Activated CD4-positive, alpha-beta T cell treated with anti-CD3 and anti-CD28 coated beads, Interleukin-2, amount 50 U/mL, for 48 hours (primary cell): ENCODE measurements around the gene CACUL1.
"Not testable (repeated sequence)": the region's sequence is repeated elsewhere in the genome, so short reads cannot be mapped to it uniquely, and the experiment has no call there.

ENCODE experiments used
- DNase-seq, 2 experiments: peaks; one replicate each; pipeline ENCODE4 v3.0.0-alpha.2; 2020

Gene CACUL1

DNA sequence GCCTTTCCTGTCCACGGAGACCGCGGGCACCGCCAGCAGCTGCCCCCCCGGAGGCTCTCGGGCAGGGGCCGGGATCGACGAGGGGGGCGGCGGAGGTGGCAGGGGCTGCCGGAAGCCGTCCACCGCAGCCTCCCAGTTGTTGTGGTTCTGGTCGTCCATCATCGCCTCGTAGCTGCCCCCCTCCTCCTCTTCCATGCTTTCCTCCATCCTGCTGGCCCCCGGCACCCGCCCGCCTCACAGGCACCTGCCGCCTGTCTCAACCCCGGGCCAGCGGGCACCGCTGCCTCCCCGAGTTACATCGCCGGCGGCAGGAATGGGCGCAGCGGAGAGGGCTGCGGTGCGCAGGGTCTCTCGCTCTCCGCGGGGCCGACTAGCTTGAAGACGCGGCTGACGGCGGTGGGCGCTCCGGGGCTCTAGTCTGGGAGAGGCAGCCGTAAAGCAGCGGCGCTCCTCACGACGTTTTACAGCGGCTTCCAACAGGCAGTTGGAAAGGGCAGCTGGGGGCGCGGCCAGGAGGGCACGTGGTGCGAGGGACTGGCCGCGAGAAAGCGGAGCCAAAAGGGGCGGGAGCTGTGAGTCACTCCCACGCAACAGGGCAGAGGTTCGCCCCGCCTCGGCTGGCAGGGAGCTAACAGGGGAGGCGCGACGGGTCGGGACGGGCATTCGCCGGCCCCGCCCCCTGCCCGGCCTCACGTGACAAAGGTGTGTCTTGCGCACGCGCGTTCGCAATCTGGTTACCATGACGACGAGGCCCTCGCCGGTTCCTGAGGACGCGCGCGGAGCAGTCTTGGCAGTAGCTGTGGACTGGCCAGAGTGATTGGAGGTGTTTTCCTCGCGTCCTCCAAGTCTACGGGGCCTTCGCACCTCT lies at the start of gene CACUL1:
Gene CACUL1, minus strand, starts transcription at position 415 of the 868 bp plus-strand sequence. Its CDS starts 208 bp downstream, at position 207.
- peak; percentile 99 for DNase-seq

DNA sequence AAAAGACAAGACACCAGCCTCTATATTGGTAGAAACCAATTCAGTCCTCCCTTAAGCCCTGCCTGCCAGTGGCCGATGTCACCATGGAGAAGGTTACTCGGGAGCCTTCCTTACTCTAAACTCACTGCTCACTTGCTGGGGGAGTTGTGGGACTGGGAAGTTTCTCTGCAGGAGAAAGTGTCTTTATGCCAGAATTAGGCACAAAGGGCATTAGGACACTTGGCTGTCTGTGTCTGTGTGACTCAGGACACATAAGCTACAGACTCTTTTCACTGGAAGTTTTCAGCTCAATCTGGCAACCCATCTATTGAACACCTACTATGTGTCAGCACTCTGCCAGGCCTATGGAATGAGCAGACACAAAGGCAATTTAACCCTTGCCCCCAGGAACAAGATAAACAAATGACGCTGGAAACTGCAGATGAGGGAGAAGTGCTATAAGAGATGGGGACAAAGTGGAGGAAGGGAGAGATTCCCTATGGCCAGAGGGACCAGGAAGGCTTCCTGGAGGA lies 49.5 kb upstream of the CACUL1 start:
- no peak for DNase-seq

DNA sequence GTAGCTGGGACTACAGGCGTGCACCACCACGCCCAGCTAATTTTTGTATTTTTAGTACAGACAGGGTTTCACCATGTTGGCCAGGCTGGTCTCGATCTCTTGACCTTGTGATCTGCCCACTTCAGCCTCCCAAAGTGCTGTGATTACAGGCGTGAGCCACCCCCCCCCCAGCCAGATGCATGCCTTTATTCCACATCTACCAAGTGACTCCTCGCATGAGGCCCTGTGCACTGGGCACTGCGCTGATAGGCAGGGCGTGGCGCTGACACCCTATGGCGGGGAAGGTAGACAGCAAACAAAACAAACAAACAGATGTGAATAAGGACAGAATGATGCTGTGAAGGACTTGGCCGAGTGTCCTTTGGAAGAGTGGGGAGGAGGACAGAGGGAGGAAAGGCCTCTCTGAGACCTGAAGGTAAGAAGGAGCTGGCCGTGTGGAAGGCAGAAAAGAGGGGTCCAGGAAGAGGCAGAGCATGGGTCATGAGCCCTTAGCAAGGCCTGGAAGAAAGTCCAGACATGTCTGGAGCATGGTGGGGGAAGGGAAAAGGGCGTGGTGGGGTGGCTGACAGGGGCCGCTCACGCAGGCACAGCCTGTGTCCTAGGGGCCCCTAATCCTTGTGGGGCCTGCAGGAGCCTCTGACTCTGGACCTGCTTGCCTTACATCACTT lies 47.5 kb upstream of the CACUL1 start:
- DNase-seq: no peak

DNA sequence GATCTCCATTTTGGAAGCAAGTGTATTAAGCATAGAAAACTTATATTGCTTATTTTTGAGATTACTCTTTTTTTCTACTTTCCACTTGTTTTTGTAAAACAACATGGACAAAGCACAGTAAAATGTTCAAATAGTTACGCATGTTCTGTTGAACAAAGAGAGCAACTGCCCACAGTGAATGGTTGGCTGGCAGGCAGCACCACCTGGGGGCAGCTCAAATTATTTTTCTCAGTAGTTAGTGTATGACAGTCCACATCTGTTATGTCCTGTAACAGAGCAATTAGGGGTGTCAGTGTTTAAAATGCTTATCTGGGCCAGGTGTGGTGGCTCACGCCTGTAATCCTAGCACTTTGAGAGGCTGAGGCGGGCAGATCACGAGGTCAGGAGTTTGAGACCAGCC lies 46.1 kb upstream of the CACUL1 start:
- DNase-seq: no peak

DNA sequence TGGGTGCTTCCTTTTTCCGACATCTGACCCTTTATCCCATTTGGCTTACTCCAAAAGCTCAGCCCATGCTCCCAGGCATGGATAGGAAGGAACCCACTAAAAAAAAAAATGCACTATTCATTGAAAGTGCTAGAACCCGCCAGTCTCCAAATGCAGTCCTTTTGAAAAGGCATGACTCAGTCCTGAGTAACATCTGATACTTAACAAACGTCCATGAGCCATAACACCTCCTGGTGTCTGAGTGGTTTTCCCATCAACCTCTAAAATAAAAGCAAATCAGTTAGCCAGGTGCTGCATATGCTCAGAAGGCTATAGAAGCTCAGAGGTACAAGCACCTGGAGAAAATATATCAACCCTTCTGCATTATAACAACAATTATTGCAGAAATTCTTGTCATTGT lies 45.0 kb upstream of the CACUL1 start:
- no peak for DNase-seq

DNA sequence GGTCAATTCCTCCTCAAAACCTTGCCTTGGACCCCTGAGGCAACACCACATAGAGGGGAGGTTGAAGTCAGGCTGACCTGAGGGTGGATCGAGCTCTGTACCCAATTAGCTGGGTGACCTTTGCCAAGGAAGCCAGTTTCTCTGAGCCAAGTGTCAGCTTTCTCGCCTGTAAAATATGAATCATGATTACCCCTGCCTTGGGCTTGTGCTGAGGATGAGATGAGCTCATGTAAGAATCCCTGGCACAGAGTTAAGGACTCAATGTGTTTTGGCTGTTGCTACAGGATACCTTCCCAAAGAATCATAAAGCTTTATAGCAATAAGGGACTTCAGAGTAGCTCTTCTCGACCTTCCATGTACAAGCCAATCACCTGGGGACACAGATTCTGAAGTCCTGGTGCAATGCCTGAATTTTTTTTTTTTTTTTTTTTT lies 43.5 kb upstream of the CACUL1 start:
- no peak for DNase-seq

DNA sequence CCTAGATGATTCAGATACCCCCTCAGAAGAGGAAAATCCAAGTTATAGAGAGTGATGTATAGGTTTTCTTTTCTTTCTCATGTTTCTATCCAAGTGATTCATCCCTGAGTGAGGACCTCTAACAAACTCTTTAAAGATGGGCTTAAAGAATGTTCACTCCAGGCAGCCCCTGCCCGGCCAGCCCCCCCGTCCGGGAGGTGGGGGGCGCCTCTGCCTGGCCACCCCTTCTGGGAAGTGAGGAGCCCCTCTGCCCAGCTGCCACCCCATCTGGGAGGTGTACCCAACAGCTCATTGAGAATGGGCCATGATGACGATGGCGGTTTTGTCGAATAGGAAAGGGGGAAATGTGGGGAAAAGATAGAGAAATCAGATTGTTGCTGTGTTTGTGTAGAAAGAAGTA lies 40.2 kb upstream of the CACUL1 start:
- DNase-seq: not testable (repeated sequence)

DNA sequence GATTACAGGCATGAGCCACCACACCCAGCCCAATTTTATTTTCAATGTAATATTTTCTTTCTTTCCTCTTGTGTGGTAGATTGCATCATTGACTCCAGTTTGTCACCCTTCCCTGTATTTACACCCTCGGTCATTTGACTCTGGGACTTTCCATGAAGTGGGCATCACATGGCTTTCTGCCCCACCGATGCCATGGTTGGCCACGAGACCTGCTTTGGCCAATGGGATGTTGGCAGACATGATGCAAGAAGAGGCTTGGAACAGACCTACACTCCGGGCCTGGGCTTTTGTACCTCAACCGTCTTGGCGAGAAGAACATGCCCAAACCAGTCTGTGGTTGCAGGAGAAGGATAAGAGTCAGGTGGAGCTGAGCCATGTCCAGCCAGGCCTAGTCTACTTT lies 38.8 kb upstream of the CACUL1 start:
- DNase-seq: no peak

DNA sequence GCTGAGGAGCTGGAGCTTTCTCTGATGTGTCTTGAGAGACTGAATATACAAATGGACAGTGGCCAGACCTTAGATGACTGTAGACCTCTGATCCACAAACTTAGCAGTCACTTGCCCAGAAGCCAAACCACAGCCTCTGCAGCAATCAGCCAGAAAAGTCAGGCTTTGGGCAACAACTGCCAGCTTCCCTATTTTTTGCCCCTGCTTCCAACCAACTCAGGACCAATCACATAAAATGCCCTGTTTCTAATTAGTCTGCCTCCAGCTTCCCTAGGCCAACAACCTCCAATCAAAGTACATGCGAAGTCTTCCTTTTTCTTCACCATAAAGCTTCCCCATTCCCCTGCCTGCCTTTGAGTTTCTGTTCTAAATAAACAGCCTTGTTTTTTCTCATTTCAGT lies 37.8 kb upstream of the CACUL1 start:
- no peak for DNase-seq

DNA sequence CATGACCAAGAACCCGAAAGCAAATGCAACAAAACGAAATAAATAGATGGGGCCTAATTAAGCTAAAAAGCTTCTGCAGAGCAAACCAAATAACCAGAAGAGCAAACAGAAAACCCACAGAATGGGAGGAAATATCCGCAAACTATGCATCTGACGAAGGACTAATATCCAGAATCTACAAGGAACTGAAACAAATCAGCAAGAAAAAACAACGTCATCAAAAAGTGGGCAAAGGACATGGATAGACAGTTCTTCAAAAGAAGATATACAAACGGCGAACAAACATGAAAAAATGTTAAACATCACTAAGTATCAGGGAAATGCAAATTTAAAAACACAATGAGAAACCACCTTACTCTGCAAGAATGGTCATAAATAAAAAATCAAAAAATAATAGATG lies 35.3 kb upstream of the CACUL1 start:
- DNase-seq: no peak

DNA sequence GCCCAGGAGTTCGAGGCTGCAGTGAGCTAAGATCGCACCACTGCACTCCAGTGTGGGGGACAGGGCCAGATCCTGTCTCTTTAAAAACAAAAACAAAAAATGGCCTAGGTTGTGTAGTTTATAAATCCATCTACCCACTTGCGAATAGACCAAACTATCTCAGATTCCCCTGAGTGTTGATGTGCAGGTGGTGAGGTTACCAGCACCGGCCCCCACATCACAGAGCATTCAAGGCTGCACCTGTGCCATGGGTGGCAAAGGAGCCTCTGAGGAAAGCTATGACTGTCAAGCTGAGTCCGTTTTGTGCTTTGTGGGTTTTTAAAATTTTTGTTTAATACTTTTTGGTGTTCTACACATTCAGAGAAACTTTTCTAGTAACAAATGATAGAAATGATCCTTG lies 30.8 kb upstream of the CACUL1 start:
- no peak for DNase-seq

DNA sequence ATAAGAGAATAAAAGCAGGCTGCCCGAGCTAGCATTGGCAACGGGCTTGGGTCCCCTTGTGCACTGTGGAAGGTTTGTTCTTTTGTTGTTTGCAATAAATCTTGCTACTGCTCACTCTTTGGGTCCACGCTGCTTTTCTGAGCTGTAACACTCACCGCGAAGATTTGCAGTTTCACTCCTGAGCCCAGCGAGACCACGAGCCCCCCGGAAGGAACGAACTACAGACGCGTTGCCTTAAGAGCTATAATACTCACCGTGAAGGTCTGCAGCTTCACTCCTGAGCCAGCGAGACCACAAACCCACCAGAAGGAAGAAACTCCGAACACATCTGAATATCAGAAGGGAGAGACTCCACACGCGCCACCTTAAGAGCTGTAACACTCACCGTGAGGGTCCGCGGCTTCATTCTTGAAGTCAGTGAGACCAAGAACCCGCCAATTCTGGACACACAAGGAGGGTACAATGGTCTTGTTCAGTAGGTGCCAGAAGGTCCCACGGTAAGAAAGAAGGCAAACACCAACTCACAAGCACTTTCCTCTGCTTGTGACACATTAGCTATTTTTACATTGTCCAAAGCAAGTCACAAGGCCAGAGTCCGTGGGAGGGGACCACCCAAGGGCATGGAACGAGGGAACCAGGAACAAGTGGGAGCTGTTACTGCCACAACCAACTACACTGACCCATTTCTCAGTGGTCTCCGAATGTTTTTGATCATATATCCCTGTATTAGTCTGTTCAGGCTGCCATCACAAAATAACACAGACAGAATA lies 29.2 kb upstream of the CACUL1 start:
- DNase-seq: no peak

DNA sequence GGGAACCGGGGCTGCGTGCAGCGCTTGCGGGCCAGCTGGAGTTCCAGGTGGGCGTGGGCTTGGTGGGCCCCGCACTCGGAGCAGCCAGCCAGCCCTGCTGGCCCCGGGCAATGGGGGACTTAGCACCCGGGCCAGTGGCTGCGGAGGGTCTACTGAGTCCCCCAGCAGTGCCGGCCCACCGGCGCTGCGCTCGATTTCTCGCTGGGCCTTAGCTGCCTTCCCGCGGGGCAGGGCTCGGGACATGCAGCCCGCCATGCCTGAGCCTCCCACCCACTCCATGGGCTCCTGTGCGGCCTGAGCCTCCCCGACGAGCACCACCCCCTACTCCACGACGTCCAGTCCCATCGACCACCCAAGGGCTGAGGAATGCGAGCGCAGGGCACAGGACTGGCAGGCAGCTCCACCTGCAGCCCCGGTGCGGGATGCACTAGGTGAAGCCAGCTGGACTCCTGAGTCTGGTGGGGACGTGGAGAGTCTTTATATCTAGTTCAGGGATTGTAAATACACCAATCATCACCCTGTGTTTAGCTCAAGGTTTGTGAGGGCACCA lies 28.2 kb upstream of the CACUL1 start:
- not testable (repeated sequence) for DNase-seq

DNA sequence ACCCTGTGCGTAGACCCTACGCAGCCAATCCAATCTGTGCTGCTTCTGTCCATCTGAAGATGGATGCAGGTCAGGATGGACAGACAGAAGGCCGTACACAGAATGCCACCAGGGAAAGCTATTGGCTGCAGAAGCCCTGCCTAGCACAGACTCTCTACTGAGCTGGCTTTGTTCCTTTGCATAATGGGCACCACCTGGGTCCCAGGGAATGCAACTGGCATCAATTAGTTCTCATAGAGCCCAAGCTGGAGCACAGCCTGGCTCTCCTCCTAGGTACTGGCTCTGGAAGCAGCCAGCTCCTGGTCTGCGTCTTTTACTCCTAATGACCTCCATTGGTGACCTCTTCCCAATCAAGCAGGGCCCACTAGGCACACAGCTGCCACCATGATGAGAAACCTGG lies 26.8 kb upstream of the CACUL1 start:
- DNase-seq: no peak

DNA sequence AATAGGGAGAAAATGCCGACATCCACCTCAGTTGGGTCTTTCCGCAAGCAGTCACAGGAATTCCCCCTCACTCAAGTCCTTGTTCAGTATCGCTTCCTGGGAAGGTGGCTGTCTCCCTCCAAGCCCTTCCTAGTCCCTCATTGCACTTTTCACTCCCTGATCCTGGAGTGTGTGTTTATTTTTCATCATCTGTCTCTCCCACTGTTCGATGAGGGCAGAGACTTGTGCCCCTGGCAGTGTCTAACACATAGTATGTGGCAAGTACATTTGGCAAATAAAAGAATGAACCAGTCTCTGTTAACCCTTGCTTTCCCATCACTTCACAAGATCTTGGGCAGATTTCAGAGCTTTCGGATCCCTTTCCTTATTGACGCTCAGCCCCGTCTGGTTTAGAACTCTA lies 24.0 kb upstream of the CACUL1 start:
- no peak for DNase-seq

DNA sequence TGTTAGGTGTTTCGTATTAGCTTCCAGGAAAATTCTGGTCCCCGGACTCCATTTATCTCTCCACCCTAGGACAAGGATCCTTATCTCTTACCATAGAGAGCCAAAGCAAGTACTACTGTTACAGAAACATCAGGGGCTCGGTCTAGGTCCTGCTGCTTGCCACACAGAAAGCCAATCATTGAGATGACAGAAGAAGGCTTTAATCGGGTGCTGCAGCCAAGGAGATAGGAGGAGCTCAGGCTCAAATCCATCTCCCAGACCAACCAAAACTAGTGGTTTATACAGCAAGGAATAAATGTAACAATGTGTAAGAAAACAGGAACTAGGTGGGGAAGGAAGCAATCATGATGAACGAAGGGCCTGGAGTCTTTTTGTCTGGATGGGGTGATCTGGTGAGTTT lies 22.2 kb upstream of the CACUL1 start:
- no peak for DNase-seq

DNA sequence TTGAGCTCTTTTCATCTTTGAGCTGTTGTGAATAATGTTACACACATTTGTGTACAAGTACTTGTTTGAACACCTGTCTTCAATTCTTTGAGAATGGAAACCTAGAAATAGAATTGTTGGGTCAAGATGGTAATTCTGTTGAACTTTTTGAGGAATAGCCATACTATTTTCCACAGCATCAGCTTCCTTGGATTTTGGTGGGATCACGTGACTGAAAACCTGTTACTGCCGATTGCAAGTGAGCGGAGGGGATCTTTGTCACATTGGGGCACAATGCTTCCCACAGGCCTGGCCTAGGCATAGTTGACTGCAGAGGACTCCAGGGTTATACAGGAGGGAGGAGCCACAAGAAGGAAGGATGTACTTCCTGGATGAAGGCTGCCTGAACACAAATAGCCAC lies 21.3 kb upstream of the CACUL1 start:
- DNase-seq: no peak

DNA sequence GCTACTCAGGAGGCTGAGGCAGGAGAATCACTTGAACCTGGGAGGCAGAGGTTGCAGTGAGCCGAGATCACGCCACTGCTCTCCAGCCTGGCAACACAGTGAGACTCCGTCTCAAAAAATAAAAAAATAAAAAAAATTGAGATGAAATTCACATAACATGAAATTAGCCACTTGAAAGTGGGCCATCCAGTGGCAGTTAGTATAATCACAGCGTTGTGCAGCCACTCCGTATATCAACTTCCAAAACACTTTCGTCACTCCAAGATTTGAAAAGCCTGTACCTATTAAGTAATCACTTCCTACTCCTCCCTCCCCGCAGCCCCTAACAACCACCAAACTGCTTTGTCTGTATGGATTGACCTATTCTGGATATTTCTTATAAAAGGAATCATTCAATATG lies 20.7 kb upstream of the CACUL1 start:
- DNase-seq: no peak

DNA sequence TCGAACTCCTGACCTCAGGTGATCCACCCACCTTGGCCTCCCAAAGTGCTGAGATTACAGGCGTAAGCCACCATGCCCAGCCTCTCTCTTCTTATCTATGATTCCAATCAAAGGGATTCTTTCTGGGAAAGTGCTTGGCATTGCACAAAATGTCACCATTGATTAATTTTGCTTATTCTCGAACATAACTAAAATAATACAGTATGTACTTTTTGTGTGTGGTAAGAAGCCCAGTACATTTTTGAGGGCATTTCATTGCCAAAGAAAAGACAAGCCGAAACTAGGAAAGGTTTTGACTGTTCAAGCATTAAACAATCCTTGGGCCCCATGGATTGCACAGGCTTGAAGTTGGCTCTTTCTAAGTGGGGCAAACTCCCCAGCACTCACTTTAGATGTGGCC lies 18.3 kb upstream of the CACUL1 start:
- no peak for DNase-seq

DNA sequence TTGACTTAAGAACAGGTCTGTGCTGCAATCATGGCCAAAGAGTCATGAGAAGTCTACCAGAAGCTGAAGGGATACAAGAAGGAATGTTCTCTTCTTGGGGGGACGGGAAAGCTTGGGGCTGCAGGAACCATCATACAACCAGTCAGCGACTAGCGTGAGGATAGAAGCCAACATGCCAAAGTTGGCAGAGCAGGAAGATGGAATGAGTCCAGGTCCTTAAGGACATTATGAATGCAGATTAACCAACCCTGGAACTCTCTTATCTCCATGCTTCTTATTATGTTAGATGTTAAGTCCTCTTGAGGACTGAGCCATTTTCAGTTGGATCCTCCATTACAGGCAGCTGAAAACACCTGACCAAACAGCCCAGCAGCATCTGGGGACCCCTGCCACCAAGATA lies 17.2 kb upstream of the CACUL1 start:
- DNase-seq: no peak

DNA sequence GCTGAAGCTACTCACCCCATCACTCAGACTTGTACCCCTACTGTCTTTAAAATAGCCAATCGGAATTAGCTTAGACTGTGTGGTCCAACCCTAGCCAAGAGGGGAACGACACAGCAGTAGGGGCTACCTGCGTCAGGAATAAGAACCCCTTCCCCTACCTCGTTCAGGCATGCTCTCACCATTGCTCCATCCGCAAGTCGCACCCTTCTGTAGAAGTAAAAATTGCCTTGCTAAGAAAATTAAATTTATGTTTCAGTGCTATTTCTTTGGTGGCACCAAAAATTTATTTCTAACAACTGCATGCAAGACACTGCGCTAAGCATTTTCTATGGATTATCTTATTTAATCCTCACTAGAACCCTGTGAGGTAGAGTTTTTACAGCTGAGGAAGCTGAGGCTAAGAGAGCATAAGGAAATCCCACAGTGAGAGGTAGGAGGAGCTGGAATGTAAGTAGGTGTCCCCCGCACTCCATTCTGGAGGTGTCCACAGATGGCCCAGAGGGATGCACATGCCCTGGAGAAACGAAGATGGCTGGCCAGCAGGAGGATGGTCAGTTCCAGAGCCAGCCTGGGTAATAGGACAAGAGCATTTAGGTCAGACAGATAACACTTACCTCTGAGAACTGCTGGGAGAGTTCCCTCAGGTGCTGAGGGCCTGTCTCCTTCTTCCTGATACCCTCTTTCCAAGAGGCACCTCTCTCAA lies 15.3 kb upstream of the CACUL1 start:
- no peak for DNase-seq
